Left kidney (tissue), 2 donors: ENCODE data around the gene EPHA1. TPM values are rescaled to one million over a fixed set of nuclear protein-coding genes. Genes with fewer than 3 reads are reported as not detected.
"Not testable (repeated sequence)": the region's sequence is repeated elsewhere in the genome, so short reads cannot be mapped to it uniquely, and the experiment has no call there.

ENCODE experiments used
- DNase-seq: peaks from one replicate; pipeline ENCODE4 v3.0.0-alpha.2; 2013
- polyA plus RNA-seq: library from polyadenylated mRNA; unstranded; fragments of 120-200 nt; gene quantifications from one replicate; pipeline ENCODE4 v1.2.1, GENCODE V29; 2013; ENCODE audit not compliant: insufficient read length

EPHA1 gene
- polyA plus RNA-seq, 1 donor = 20.2 TPM

GRCh38 chr7:143431109-143431508 lies 22.5 kb upstream of the EPHA1 start:
- no peak for DNase-seq

DNA sequence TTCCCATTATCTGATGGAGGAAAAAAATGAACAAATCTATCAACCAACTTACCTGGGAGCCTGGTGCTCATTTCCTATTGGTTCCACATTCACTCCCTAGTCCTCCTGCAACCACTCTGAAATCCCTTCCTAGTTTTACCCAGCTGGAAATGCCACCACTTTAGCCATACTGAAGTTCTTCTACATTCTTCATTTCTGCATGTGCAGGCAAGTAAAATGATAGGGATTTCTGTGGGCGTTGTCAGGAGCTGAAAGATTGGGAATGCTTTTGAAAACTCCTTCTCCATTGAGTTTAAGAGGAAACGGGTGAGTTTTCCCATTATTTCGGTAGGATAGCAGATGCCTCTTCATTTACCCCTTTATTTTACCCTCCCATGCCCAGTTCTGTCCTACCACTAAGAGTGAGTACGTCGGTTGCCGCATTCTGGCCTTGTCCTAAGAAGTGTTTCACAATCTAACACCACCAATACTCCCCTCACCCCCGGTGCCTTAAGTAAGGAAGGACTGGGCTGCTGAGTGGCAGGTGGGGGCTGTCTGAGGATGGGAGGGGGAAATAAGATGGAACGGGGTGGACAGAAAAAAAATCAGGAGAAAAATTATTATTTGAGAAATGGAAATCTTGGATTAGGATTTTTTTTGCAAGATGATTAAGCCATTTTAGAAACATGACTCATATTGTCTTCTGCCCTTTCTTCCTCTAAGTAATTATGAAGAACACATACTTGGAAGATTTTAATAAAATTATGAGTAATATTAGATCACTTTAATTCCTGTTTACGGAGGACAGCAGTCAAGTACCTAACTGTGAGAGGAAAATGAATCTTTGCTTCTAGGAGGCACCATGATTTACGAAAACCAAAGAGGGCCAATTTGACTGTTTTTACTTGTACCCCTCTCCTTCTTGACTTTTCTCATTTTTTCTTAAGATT lies 21.4 kb upstream of the EPHA1 start:
- DNase-seq = no peak

- no peak for DNase-seq
These were observed 18.0 kb upstream of the EPHA1 start for GRCh38 chr7:143426479-143427142.

GRCh38 chr7:143424476-143424875 lies 15.8 kb upstream of the EPHA1 start:
- DNase-seq = not testable (repeated sequence)

DNA sequence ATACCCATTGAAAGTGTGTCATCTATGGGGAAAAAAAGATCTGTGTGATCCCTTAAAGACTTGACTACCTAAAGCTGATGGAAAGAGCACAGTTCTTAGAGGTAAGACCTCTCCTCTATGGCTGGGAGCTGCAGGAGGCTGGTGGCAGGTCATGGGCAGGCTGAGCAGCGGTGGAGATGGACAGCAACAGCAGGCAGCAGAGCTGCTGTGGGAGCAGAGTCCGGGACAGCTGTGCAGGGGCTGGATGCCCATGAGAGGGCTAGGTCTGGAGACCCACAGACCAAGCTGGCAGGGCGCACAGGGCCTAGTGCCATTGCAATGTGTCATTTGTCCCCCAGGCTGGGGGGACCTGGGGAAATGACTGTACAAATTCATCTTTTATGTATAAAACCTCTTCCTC lies 13.4 kb upstream of the EPHA1 start:
- no peak for DNase-seq

GRCh38 chr7:143420624-143421023 lies 12.0 kb upstream of the EPHA1 start:
- DNase-seq = not testable (repeated sequence)

- DNase-seq = no peak
These were observed 11.2 kb upstream of the EPHA1 start for GRCh38 chr7:143419880-143420279.

- DNase-seq = no peak
These were observed 10.2 kb upstream of the EPHA1 start for GRCh38 chr7:143418681-143419458.

DNA sequence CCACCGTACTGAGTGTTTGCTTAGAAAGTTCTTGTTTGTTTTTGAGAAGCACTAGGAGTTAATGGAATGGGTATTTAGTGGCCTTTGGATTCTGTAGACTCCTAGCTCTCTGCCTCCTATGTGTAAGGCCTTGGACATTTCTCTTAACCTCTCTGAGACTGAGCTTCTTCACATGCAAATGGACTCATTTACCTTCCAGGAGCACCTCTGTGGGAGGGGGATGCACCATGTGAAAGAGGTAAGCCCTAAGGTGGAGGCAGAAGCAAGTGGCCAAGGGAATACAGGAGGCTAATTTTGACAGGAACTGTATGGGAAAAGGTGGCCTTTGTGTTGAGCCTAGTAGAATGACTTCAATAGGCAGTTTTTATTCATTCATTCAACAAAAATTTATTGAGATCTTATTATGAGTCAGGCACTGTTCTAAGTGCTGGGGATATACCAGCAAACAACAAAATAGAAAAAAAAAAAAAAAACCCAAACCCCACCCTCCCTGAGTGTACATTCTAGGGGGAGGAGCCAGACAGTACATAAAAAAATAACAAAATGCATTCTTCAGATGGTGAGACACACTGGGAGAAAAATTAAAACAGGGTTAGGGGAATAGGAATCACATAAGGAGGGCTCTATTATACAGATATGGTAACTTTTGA lies 9.2 kb upstream of the EPHA1 start:
- DNase-seq = no peak

DNA sequence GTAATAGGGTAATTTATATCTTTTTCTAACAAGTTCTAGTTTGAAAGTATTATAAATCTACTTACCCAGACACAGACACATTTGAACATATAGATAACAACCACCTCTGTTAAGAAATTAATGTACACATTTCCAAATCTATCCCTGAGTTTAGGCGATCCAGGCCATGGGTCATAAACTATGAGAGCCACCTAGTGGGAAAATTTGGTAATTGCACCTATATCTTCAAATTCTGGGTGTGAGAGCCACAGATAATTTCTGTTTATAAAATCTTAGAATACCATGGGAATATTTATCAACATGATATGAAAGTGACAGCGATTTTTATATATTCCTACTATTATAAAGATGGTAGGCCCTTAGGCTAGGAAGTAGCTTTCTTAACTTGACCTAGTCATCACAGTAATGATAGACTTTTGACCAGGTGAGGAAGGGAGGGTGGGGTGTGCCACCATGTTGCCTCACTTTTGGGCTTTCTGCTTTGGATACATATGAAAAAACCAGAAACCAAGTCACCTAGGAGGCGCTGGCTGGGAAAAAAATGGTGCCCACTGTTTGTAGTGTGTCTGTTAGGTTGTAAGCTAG lies 8.0 kb upstream of the EPHA1 start:
- DNase-seq = peak; percentile 59

- no peak for DNase-seq
These were observed 7.2 kb upstream of the EPHA1 start for GRCh38 chr7:143415742-143416397.

DNA sequence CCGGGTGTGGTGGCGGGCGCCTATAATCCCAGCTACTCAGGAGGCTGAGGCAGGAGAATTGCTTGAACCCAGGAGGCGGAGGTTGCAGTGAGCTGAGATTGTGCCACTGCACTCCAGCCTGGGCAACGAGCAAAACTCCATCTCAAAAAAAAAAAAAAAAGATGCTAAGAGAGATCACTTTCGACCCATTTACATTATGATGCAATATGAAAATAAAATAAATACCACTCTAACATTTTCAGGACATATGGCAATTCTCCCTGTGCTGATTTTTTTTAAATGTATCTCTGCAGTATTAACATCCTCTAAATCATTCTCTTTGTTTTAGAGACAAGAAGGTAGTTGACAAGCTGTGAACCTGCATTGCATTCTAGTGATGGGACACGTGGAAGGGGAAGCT lies 6.6 kb upstream of the EPHA1 start:
- not testable (repeated sequence) for DNase-seq

- DNase-seq = no peak
These were observed 4.5 kb upstream of the EPHA1 start for GRCh38 chr7:143413123-143413522.

DNA sequence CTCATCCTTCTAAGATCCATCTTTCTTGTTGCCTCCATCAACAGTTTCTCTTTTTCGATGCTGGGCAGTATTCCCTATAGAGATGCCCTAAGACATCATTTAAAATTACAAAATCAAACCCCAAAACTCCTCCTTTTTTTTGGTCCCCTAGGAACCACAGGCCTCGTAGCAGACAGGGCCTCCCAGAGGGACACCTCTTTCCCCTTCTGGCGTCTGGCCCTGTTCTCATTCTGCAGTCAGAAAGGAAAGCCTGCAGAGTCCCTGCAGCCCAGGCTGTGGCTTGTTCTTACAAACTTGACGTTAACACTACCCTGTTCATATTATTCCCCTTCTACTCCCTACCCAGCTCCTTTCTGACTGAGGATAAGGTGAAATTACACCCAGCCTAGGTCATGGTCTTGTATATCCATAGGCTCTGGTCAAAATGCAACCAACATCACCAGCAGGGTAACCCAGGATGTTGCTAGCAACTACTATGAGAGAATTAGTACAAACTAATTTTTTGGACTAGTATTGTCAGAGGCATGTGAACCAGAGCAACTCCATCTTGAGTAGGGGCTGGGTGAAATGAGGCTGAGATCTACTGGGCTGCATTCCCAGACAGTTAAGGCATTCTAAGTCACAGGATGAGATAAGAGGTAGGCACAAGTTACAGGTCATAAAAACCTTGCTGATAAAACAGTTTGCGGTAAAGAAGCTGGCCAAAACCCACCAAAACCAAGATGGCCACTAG lies 3.5 kb upstream of the EPHA1 start:
- DNase-seq = no peak

- DNase-seq = no peak
These were observed 1.9 kb upstream of the EPHA1 start for GRCh38 chr7:143410521-143411004.

DNA sequence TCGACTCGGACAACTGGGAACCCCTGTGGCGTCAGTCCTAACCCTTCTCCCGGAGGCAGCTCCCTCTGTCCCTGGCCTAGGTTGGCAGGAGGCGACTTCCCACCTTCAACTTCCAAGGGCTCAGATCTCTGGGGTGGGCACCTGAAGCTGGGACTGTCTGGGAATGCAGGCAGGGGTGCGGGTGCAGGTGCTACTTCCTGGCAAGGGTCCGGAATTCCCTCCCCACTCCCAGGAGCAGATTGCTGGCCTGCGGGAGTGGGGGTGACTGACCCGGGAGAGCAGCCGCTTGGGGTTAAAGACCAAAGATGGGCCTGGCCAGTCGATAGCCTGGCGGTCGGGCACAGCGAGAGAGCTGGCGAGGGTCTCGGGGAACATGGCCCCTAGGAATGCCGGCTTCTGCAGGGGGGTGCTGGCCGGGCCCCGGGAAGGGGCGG lies 387 bp downstream of the EPHA1 start:
- no peak for DNase-seq

DNA sequence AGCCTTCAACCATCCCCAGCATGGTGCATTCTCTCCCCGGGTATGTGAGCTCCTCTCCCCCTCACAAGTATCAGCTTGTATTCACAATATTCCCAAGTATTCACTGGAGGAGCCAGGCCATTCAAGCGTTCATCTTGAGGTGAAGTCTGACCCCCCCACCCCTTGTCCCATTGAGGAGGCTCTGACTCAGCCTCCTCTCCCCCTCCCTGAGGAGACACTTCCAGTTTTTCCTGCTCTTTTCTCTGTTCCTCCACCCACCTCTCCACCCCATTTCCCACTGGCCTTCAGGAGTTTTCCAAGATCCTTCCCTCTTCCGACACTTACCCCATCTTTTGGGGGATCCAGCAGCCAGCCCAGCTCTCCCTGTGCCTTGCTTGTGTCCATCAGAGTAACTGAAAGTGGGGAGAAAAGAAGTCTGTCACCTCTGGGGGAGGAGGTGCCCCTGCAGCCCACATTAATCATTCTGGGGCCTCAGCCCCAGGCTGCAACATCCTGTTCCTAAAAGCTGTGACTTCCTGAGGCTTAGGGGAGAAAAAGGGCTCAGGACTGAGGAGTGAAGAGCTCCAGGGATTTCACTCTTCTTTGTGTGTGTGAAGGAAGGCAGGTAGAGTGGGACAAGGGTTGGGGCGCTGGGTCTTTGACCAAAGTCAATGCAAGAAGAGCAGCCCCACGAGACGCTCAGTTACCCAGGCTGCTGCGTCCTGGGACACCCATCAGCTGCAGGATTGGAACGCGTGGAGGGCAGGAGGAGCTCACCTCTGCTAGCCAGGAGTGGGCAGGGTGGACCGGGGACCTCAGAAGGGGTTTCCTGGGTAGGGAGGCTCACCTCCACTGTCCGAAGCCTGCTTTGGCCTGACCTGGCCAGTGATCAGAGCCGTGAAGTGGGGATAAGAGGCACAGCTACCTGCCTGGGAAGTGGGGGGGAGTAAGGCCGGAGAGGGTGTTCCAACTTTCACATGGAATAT lies 1.1 kb downstream of the EPHA1 start:
- no peak for DNase-seq

GRCh38 chr7:143406002-143406357 lies 2.7 kb downstream of the EPHA1 start:
- no peak for DNase-seq
